ENCODE measurements around the gene SNX20.

GRCh38 chr16:50637716-50638602, 43.2 kb downstream of the SNX20 start:
- TF ChIP-seq POLR2AphosphoS5 (IDR thresholded peaks at IDR 0.05; ENCODE audit: low read depth, low read length) (no peak), TAF1 (IDR thresholded peaks at IDR 0.05; ENCODE audit: borderline replicate concordance, insufficient read depth, low read length) (no peak), SIN3A (IDR thresholded peaks at IDR 0.05; ENCODE audit: borderline replicate concordance, insufficient read depth, low read length) (no peak), FOXP2 (optimal IDR thresholded peaks at IDR 0.05; ENCODE audit: borderline replicate concordance, extremely low read depth, extremely low read length, insufficient read depth) (no peak)
- TF ChIP-seq, protein P1, sequence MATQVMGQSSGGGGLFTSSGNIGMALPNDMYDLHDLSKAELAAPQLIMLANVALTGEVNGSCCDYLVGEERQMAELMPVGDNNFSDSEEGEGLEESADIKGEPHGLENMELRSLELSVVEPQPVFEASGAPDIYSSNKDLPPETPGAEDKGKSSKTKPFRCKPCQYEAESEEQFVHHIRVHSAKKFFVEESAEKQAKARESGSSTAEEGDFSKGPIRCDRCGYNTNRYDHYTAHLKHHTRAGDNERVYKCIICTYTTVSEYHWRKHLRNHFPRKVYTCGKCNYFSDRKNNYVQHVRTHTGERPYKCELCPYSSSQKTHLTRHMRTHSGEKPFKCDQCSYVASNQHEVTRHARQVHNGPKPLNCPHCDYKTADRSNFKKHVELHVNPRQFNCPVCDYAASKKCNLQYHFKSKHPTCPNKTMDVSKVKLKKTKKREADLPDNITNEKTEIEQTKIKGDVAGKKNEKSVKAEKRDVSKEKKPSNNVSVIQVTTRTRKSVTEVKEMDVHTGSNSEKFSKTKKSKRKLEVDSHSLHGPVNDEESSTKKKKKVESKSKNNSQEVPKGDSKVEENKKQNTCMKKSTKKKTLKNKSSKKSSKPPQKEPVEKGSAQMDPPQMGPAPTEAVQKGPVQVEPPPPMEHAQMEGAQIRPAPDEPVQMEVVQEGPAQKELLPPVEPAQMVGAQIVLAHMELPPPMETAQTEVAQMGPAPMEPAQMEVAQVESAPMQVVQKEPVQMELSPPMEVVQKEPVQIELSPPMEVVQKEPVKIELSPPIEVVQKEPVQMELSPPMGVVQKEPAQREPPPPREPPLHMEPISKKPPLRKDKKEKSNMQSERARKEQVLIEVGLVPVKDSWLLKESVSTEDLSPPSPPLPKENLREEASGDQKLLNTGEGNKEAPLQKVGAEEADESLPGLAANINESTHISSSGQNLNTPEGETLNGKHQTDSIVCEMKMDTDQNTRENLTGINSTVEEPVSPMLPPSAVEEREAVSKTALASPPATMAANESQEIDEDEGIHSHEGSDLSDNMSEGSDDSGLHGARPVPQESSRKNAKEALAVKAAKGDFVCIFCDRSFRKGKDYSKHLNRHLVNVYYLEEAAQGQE (IDR thresholded peaks at IDR 0.05; ENCODE audit: insufficient read depth in 1 of 2, low read depth in 2 of 2, low read length in 2 of 2) = no peak

Measured in PFSK-1 (cell line).